Esophagus mucosa (tissue), 1 donor: Measurements from ENCODE around the gene TNNI3K. TPM values are rescaled to one million over a fixed set of nuclear protein-coding genes. Genes with fewer than 3 reads are reported as not detected.

Experiments used
- ATAC-seq: fragments of 200-7000 bp; cut with Tn5 transposase; one replicate; pipeline ENCODE4 v1.9.1; 2020
- total RNA-seq: library from RNA; stranded (reverse); gene quantifications from one replicate; pipeline ENCODE4 v1.2.4, GENCODE V29; 2023
- donor health status: DM: yes; HTN: yes; CAD: no.

Gene TNNI3K
- total RNA-seq, 1 donor from 2014 or later = not detected

- no peak for ATAC-seq
These were observed 348.2 kb downstream of the TNNI3K start for GRCh38 chr1:74583397-74583796.

- no peak for ATAC-seq
These were observed 349.0 kb downstream of the TNNI3K start for GRCh38 chr1:74584185-74584584.

GRCh38 chr1:74586253-74586897 is 351.2 kb downstream of the TNNI3K start:
- no peak for ATAC-seq

GRCh38 chr1:74587888-74588287 is 352.7 kb downstream of the TNNI3K start:
- ATAC-seq = no peak

- no peak for ATAC-seq
These were observed 355.1 kb downstream of the TNNI3K start for GRCh38 chr1:74590288-74590687.

- no peak for ATAC-seq
These were observed 356.8 kb downstream of the TNNI3K start for GRCh38 chr1:74591949-74592348.

- no peak for ATAC-seq
These were observed 357.6 kb downstream of the TNNI3K start for GRCh38 chr1:74592580-74593355.

Other genes starting within 250 kb of the TNNI3K start
- 0.28 TPM for gene LRRIQ3, start 37.2 kb upstream of the TNNI3K start, total RNA-seq
- gene FPGT, start 37.1 kb upstream of the TNNI3K start, total RNA-seq = 15.2 TPM